ENCODE results near the gene SYNE1.

SYNE1 gene

DNA sequence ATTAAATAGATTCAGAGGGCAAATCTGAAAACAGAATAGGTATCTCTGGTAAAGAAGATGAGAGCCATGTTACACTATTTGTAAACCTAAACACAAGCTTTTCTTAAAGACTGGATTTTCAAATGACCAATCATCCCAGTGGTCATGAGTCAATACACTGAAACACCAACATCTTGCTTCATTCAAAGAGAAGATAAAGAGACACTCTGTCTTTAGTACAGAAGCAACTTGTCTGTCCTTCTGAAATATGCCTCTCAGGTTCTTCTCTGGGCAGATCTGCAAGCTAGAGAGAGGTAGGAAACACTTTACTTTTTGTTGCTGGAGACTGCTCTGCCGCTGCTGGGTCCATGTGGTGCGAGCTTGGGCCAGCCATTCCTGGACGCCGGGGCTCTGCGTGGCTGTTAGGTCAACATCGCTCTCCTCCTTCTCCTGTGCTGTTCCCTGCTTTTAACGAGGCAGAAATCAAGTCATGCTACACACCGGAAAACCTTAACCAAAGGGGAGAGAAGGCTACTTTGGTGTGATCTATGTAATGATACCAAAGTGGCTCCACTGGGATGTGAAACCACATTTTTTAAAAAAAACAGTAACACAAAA, 368.2 kb downstream of the SYNE1 start:
- DNase-seq = no peak

DNA sequence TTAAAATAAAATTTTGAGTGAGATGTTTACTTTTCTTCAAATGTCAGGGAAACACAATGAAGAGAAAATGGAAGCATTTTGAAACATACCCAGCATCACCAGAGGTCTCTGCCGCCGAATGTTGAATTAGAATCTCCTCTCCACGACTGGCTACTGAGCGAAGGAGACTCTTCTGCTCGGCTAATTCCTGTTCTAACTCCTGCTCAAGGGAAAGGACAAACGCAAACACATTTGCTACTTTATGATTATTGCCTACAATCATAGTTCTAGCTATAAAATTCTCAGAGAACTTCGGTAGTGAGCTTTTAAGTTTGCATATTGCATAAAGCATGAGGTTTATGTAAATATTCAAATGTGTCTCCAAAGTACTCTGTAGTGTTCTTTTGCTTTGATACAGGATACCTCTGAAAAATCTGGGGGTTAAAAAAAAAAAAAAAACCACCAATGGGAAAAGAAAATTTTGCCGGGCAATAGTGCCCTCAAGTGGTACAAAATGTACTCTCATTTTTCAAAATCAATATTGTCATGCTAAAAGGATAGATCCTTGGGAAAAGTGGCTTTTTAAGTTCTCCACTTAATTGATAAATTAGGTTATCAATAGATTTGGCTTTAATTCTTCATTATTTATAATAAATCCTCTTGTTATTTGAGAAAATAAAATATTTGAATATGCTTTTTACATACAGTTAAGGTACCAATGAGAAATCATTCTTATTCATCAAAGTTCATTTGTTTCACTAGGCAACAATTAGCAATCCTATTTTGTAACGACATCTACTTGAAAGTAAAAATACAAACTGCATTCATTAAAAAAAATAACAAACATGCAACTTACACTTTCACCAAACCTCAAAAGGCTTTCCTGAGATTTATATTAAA, 369.0 kb downstream of the SYNE1 start:
- DNase-seq = peak; percentile 18

DNA sequence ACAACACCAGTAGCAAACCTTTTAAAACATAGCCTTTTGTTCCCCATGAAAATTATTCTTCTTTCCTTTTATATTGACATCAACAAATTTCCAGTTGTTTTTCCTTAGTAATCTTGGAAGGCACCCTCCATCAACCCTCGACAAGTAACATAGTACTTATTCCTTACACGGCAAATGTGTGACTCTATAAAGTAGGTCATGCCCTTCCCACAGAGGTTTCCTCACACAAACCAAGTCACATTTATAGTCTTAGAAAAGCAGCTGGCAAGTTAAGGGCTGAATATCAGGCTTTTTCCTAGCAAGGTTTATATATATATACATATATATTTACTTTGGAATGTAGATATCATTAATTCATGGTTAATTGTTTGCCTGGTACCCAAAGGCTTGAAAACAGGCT, 371.5 kb downstream of the SYNE1 start:
- DNase-seq = no peak

DNA sequence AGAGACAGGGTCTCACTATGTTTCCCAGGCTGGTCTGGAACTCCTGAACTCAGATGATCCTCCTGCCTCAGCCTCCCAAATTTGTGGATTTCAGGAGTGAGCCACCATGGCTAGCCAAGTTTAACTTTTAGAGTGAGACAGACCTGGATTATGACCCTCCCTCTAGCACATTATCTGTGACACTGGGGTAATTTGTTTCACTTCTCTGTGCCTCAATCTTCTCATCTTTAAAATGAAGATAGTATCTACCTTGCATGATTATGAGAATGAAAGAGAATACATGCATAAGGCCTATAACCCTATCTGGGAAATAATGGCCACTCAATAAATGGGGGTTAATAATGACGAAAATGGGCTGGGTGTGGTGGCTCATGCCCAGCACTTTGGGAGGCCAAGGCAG, 373.6 kb downstream of the SYNE1 start:
- no peak for DNase-seq

DNA sequence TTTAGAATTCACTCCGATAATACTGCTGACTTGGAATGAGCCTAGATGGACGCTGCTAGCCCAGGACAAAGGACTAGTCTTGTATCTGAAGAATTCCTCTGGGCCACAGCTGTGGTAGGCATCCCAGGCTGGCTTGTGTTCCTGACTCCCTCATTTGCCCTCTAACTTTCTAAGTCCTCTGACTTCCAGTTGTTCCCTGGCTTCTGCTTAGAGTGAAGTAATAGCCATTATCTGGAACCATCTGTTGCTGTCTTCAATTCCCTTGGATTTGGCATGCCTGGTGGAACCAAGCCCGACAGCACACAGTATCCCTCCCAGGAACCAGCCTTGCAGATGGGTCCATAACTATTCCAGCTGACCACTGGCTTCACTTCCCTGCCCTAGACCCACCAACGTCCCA, 376.0 kb downstream of the SYNE1 start:
- DNase-seq = no peak

DNA sequence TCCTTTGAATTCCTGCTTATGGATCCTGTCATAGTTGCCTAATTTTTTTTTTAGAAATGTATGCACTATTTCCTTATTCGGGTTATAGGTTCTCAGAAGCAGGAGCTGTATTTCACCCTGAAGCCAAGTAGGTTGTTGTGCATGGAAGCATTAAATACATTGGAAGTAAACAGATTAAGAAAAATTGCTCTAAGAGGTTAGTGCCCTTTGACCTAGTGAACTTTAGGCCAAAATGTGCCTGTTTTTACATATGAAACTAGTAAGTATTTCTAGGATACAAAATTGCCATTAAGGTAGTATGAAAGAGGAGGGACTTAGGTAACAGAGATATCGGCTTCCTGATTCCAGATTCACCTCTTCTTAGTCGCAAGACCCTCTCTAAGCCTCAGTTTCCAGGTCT, 377.9 kb downstream of the SYNE1 start:
- DNase-seq = no peak

DNA sequence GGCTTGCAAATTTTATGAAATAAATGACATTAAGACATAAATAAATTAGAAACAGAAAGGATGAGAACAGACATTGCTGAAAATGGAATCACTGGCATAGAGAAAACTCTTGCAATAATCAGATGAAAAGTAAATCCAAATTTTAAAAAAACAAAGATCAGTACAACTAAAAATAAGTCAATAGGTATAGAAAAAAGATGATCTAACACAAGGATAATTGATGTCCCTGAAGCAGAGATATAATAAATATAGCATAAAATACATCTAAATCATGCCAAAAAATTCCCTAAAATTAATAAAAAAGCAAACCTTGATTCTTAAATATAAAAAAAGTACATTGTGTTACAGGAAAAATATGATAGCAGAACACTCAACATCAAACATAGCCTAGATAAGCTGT, 379.6 kb downstream of the SYNE1 start:
- DNase-seq = no peak

DNA sequence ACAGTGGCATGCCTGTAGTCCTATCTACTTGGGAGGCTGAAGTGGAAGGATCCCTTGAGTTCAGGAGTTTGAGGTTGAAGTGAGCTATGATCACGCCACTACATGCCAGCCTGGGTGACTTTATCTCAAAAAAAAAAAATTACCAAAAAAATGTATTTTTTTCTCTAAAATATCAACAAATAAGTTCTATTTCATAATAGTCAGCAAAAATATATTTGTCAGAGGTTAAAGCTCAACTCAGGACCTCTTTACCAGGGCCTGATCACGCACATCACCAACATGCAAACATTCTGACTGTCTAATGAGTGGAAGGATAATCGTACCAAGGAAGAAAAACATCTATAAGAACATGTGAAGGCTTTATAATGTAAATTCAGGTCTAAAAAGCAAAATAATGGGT, 387.0 kb downstream of the SYNE1 start:
- no peak for DNase-seq

DNA sequence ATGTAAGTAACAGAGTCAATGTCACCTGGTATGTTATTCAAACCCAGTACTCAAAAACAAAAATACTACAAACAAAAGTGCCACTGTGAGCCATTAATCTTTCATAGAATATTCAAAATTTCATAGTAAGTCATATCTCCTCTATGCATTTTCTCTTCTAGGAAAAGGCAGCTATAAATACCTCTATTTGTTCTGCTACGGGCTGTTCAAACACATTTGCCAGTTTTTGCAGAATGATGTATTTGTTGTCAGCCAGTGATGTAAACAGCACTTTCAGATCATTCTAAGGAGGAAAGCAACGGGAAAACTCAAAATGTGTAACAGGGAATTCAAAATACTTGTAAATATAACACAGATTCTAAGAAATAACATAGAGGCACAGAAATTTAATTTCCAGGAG, 388.2 kb downstream of the SYNE1 start:
- no peak for DNase-seq

DNA sequence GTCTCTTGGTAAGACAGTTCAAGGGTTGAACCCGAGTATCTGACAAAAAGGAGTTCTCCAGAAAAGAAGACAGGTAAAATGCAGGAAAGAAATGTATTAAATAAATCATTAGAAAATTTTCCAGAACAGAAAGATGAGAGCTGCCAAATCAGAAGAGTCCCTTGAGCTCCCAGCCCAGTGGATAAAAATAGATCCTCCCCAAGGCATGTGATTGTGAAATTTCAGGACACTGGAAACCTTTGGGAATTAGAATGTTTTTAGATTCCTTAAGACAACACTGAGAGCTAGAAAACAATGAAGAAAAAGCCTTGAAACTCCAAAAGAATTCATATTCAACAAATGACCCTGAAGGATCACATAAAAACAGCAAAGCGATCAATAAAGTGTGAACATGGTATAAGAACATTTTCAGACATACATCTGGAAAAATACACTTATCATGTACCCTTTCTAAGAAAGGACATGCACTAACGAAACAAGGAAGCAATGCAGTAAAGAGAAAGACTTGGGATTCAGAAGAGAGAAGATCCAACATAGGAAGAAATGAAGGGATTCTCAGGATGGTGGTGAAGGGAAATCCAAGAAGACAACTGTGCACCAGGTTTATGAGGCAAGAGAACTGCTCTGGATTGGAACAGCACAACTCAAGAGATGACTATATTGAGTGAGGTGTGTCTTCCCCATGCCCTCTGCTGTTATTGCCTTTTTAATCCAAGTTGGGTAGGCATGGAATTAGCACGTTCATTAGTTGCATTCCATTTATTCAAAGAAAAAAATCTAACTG, 390.4 kb downstream of the SYNE1 start:
- no peak for DNase-seq

DNA sequence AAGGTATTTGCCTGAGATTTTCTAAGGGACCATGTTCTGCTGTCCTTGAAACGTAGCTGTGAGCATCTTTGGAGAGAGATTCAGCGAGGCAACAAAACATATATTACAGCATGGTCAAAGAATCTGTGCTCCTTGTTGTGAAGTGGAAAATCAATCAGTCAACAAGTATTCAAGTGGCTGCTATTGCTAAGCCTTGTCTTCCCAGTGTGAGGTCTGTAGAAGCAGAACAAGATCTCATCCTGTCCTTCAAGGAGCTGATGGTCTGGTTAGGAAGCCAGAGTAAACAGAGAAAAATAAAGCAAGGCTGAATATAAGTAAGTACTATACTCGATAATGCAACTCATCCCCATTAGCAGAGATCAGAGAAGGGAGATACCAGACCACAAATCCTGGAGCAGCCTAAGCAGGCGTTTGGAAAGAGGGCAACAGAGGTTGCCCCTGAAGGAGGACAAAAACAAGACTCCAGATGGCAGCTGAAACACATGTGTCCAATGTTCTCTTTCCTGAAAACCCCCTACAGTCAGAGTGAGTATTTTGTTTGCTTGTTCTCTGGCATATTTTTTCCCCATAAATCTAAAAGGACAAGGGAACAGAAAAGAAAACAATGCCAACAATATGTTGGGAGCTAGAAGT, 392.0 kb downstream of the SYNE1 start:
- DNase-seq = no peak

DNA sequence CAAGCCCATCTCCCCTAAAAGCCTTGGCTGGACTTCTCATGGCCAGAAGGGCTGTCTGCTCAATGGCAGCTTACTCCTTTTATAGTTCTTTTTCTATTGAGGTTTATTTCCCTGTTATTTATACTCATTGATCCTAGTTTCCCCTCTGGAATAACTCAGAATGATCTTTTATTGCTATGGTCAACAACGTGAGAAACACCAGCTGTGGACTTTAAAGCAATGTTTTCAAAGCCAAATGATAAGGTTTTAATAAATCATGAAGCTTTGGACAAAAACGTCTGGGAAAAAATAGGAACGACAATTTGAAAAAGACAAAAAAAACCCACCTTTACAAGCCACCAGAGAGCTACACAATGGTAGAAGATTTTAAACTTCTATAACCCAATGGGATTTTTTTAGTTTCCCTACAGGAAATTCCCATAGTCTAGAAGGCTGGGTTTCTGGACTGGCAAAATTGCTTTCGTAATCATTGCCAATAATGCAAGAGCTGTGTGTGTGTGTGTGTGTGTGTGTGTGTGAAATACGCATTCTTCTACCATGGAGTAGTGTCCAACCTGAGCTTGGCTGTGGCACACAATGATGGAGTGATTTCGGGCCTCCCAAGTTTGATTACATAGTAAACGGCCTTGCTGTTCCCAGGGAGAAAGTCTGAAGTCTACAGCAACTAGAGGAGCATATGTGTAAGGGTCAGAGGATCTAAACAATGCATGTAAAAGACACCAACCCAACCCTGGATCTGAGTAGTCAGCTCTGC, 396.0 kb downstream of the SYNE1 start:
- DNase-seq = no peak

DNA sequence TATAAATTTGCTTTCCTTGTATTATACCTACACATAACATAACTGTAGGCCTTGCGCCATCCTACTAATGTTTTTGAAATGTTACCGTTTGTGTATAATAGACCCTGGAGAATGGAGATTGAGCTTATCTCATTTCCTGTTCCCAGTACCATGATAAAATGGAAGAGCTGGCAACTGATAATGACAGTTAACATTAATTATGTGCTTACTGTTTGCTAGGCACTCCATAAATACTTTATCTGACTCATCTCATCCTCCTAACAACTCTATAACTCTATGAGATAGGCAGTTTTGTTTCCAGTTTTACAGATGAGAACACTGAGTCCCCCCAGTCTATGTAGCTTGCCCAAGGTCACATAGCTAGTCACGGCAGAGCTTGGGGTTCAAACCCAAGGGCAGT, 396.7 kb downstream of the SYNE1 start:
- no peak for DNase-seq

DNA sequence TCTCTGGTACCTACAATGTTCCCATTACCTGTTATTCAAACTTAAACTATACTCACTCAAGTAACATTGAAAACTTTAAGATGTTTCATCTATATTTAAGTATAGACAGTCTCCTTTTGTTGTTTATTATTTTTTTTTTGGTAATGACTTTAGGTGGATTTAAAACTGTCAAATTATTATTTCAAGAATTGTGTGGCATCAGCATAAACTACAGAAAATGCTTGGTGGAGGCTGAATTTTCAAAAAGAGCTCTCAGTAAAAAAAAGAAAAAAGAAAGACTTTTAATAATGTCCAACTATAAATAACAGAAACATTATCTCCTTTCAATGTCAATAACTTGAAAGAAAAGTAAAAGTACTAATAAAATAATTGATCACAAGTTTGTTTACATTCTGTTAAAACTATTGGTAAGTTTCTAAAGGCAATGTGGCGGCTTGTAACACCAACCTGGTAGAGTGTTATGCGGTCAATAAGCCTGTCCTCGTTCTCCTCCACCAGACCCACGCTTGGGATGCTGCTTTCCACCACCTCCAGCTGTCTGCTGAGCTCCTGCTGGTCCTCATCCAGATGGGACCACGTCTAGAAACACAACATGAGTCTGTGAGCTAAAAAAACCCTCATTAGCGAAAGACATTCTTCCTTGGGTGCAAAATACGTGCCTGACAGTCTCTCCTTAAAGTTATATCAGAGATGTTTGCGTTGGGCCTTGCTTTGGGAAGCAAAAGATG, 400.6 kb downstream of the SYNE1 start:
- DNase-seq = no peak

DNA sequence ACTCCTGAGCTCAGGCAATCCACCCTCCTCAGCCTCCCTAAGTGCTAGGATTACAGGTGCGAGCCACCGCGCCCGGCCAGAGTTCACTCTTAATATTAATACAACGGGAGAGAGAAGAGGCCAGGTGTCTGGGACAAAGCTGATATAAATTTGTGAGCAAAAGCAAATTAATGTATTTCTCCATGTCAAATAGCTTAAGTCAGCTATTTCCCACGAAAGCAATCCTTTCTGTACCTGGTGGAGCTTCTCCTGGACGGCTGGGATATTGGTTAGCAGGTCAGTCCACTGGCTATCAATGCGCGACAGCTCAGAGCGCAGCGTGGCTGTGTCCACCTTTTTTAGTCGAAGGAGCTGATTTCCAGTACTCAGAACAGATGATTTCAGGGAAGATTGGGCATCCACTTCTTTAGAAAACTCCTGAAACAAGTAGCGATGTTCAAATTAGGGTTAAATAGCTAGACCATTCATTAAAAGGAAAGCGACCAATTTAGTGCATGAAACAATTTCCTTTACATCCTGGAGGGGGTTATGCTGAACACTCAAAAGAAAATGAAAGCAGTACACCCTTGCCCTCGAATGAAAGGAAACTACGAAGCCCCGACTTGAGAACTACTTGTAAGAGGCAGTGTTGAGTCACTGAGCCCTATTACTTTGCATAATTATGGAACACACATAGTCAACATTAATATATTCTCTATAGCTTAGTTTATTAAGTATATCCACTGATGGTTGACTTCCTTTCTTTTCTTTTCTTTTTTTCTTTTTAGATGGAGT, 403.4 kb downstream of the SYNE1 start:
- DNase-seq = peak; percentile 60

DNA sequence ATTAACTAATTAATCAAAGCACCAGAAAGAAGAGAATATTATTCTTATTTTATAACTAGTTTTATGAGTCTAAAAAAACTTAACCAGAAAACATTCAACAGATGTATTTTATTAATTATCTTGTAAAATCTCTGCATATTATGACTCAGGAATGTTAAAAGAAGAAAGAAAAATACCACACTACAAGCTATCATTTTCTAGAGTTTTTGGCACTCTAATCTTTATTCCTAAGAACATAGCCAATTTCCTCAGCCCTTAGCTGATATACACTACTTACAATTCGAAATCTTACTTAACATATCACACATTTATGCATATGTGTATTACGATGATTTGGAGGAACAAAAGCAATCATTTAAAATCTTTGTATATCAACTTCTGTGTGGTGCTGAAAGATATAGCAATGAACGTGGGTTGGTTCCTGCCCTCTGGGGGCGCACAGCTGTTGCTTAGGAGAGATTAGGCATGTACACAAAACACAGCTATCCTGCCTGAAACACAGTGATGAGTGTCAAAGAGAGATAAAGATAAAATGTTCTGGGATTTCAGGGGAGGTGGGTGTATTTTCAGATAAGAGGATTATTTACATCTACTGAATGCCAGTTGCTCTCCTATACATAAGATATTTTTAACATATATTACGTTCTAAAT, 404.5 kb downstream of the SYNE1 start:
- peak; percentile 4 for DNase-seq

DNA sequence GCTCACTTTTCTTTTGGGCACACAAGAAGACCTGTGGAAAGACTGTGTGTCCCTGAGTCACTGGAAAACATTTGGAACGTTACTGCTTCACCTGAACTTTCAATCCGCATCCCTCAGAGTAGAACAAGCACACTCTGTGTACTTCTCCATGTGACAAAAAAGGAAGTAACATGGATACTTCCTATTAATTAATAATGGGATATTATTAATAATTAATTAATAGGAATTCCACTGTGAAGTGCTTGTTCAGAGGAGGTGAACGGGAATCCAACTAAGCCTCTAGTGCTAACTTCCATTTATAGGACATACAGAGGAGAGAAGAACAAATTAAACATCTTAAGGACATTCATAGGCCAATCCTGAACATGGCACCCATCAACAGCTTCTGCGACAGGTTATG, 407.8 kb downstream of the SYNE1 start:
- no peak for DNase-seq

DNA sequence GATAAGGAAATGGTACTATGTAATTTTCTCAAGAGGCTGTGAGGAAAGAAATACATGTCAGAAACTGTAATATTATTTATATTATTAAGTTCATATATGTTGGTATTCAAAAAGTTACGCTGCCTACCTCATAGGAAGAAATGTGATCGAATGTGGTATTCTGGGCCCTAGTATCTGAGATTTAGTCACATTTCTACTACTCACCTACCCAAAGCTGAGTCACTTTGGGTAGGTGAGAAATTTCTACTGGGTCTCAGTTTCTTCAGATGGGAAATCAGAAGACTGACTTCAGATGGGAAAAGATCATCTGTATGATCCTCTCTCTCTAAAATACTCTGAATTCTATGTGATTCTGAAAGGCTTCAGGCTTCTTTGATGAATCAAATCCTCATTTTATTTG, 411.0 kb downstream of the SYNE1 start:
- no peak for DNase-seq

DNA sequence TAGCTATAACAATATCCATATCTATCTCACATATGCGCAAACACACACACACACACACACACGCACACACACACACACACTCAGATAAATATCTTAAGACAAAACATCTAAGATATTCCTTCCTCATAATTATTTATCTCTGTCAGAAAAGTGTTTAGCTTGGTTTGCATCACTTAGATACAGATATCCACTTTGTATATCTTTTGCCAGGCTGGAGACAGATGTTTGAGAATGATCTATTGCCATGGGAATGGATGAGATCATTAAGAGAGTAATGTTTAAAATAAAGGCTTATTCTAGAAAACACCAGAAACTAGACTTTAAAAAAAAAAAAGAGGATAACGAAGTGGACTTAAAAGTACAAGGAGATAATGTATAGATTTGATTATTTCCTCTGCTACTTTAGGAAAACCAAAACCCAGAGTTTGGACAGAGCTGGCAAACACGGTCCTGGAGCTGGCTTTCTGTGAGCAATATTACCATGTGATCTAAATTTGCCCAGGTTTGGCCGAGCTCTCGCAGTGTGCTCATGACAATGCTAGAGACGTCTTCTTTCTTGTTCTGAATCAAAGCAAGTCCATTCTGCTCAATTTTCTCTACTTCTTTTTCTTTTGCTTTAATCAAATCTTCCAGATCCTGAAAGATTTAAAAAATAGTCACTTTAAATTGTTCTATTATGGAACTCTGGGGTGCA, 411.8 kb downstream of the SYNE1 start:
- DNase-seq = no peak

DNA sequence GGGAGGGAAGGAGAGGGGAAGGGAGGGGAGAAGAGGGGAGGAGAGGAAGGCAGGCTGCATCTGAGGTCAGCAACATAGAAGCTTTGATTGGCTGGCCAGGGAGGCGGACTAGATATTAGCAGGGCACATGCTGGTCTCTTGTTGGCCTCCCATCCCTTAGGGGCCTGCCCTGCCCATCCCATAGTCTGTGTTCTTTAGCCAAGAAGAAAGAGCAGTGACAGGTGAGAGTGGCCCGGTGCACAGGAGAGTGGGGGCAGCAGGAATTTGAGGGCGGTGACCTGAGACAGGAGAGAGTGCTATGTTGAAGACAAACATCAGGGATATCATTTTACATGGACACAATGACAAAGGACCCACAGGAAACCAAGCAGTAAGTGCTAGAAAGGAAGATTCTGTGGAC, 413.5 kb downstream of the SYNE1 start:
- no peak for DNase-seq
